SK-N-SH treated with all-trans-retinoic acid at 6 μM for 48 hours (cell line): ENCODE measurements around the gene CTAGE15.
"Not testable (repeated sequence)": the region's sequence is repeated elsewhere in the genome, so short reads cannot be mapped to it uniquely, and the experiment has no call there.

Experiments
- CREB5 ChIP-seq: fragments of 250-450 bp; sonication (Bioruptor Pico); IDR thresholded peaks from 2 replicates; pipeline ENCODE4 v1.5.1; 2020; ENCODE audit warnings: low read depth, mild to moderate bottlenecking, moderate library complexity
- GLIS3 ChIP-seq: fragments of 250-450 bp; sonication (Bioruptor Pico); IDR thresholded peaks from 2 replicates; pipeline ENCODE4 v1.5.0; 2020; ENCODE audit warnings: mild to moderate bottlenecking, moderate library complexity
- ISL1 ChIP-seq: fragments of 250-450 bp; sonication (Bioruptor Pico); IDR thresholded peaks from 2 replicates; pipeline ENCODE4 v2.1.2; 2022; ENCODE audit warnings: mild to moderate bottlenecking, moderate library complexity
- OSR1 ChIP-seq: fragments of 250-450 bp; sonication (Bioruptor Pico); IDR thresholded peaks from 2 replicates; pipeline ENCODE4 v1.8.0; 2022; ENCODE audit warnings: moderate library complexity, mild to moderate bottlenecking, inconsistent platforms
- PPARA ChIP-seq: fragments of 250-450 bp; sonication (Bioruptor Pico); IDR thresholded peaks from 2 replicates; pipeline ENCODE4 v1.5.0; 2020; ENCODE audit warnings: mild to moderate bottlenecking, borderline replicate concordance
- RARB ChIP-seq: fragments of 250-450 bp; sonication (Bioruptor Pico); IDR thresholded peaks from 2 replicates; pipeline ENCODE4 v1.8.0; 2021; ENCODE audit warnings: mild to moderate bottlenecking, moderate library complexity
- TOX ChIP-seq: fragments of 250-450 bp; sonication (Bioruptor Pico); IDR thresholded peaks from 2 replicates; pipeline ENCODE4 v1.8.0; 2021; ENCODE audit warnings: mild to moderate bottlenecking, moderate library complexity, borderline replicate concordance
- ZC3H10 ChIP-seq: fragments of 250-450 bp; sonication (Bioruptor Pico); IDR thresholded peaks from 2 replicates; pipeline ENCODE4 v1.5.1; 2021; ENCODE audit warnings: mild to moderate bottlenecking, moderate library complexity
- ZFP3 ChIP-seq: fragments of 250-450 bp; sonication (Bioruptor Pico); IDR thresholded peaks from 2 replicates; pipeline ENCODE4 v1.5.0; 2020; ENCODE audit warnings: mild to moderate bottlenecking, moderate library complexity
- ZFP30 ChIP-seq: fragments of 450-650 bp; formaldehyde crosslinking; IDR thresholded peaks from 2 replicates; pipeline ENCODE4 v1.5.0; 2022; ENCODE audit warnings: mild to moderate bottlenecking, moderate library complexity
- ZNF565 ChIP-seq: fragments of 450-650 bp; formaldehyde crosslinking; conservative IDR thresholded peaks from 2 replicates; pipeline ENCODE4 v1.5.0; 2020; ENCODE audit warnings: low read depth, mild to moderate bottlenecking, moderate library complexity
- TF ChIP-seq, protein P1 (sequence below): fragments of 250-450 bp; sonication (Bioruptor Pico); IDR thresholded peaks from 2 replicates; pipeline ENCODE4 v1.5.0; 2020; ENCODE audit warnings: mild to moderate bottlenecking, moderate library complexity
- TF ChIP-seq, protein P2 (sequence below): fragments of 250-450 bp; sonication (Bioruptor Pico); IDR thresholded peaks from 2 replicates; pipeline ENCODE4 v1.8.0; 2020; ENCODE audit warnings: mild to moderate bottlenecking, moderate library complexity, borderline replicate concordance

- TF ChIP-seq ZC3H10 (CRISPR knock-in tag); CREB5 (CRISPR knock-in tag); TOX (CRISPR knock-in tag); ZFP3; ISL1 (CRISPR knock-in tag); ZFP30 (CRISPR knock-in tag); ZNF565 (CRISPR knock-in tag); RARB; OSR1 (CRISPR knock-in tag); PPARA (CRISPR knock-in tag); GLIS3 (CRISPR knock-in tag): not testable (repeated sequence)
- TF ChIP-seq, protein P1, sequence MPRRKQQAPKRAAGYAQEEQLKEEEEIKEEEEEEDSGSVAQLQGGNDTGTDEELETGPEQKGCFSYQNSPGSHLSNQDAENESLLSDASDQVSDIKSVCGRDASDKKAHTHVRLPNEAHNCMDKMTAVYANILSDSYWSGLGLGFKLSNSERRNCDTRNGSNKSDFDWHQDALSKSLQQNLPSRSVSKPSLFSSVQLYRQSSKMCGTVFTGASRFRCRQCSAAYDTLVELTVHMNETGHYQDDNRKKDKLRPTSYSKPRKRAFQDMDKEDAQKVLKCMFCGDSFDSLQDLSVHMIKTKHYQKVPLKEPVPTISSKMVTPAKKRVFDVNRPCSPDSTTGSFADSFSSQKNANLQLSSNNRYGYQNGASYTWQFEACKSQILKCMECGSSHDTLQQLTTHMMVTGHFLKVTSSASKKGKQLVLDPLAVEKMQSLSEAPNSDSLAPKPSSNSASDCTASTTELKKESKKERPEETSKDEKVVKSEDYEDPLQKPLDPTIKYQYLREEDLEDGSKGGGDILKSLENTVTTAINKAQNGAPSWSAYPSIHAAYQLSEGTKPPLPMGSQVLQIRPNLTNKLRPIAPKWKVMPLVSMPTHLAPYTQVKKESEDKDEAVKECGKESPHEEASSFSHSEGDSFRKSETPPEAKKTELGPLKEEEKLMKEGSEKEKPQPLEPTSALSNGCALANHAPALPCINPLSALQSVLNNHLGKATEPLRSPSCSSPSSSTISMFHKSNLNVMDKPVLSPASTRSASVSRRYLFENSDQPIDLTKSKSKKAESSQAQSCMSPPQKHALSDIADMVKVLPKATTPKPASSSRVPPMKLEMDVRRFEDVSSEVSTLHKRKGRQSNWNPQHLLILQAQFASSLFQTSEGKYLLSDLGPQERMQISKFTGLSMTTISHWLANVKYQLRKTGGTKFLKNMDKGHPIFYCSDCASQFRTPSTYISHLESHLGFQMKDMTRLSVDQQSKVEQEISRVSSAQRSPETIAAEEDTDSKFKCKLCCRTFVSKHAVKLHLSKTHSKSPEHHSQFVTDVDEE (CRISPR knock-in tag): not testable (repeated sequence)
- TF ChIP-seq, protein P2, sequence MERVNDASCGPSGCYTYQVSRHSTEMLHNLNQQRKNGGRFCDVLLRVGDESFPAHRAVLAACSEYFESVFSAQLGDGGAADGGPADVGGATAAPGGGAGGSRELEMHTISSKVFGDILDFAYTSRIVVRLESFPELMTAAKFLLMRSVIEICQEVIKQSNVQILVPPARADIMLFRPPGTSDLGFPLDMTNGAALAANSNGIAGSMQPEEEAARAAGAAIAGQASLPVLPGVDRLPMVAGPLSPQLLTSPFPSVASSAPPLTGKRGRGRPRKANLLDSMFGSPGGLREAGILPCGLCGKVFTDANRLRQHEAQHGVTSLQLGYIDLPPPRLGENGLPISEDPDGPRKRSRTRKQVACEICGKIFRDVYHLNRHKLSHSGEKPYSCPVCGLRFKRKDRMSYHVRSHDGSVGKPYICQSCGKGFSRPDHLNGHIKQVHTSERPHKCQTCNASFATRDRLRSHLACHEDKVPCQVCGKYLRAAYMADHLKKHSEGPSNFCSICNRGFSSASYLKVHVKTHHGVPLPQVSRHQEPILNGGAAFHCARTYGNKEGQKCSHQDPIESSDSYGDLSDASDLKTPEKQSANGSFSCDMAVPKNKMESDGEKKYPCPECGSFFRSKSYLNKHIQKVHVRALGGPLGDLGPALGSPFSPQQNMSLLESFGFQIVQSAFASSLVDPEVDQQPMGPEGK (CRISPR knock-in tag): not testable (repeated sequence)
These were observed 16.6 kb downstream of the CTAGE15 start for GRCh38 chr7:143588183-143588582.
